ENCODE data around the gene BOC. TPM values are rescaled to one million over a fixed set of nuclear protein-coding genes. Genes with fewer than 3 reads are reported as not detected.

Gene BOC
- total and polyA plus RNA-seq, 2 of the 4 experiments (the other 2 are of a cell fraction): 6.8 to 15.2 TPM

DNA sequence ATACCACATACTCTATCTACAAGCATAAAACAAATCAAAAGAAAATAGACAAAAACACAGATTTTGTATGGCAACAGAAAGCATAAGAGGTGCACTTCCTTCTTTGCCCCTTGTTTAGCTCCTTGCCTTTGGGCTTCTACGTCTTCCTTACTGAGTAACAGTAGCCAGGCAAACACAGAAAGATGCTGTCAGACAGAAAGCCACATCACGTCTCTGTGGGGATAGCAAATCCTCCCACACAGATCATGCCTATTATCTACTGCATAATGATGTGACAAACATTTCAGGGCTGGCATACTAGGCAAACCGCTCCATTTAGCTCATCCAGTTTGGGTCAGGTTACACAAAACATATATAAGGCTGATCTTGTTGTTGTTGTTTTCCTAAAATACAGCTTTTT lies 92.7 kb downstream of the BOC start:
- no peak overlapping the region for H2BK20ac ChIP-seq (ENCODE audit: low read depth, low read length)
- H4K20me1 ChIP-seq (ENCODE audit: insufficient read depth, low read length): no peaks in the 10 kb centered on the region
- no peak overlapping the region for H4K8ac ChIP-seq (ENCODE audit: low read depth in 2 of 2, low read length in 2 of 2)
- no peaks in the 10 kb centered on the region for H3K36me3 ChIP-seq (ENCODE audit: control insufficient read depth, insufficient read depth, low read length)
- no peak overlapping the region for H3K9ac ChIP-seq (ENCODE audit: low read depth, low read length)
- no peak overlapping the region for H3K18ac ChIP-seq (ENCODE audit: low read depth, low read length)
- no peak overlapping the region for H3K23ac ChIP-seq (ENCODE audit: low read depth, low read length)
- dilution Hi-C loops (cut with HindIII; ENCODE audit: low sequenced_read_pairs, unreplicated experiment) (no loop called here), intact Hi-C loops (cut with micrococcal nuclease) (no loop called here), in situ Hi-C loops (cut with MboI; ENCODE audit: low sequenced_read_pairs) (no loop called here)
- H4K5ac ChIP-seq (ENCODE audit: low read depth, low read length): no peak overlapping the region
- H2AK9ac ChIP-seq (replicated peaks; ENCODE audit: low read depth, low read length, poor library complexity): no peak overlapping the region
- no peak for DNase-seq
- 78% methylated on average over 1 of the region's 3 CpGs; no CpG with 5 or more reads in 1 of the 2 experiments for WGBS, 2 experiments (ENCODE audit: extremely low coverage in 2 of 2, insufficient read length in 1 of 2)
- no peak overlapping the region for H2AFZ ChIP-seq (replicated peaks; ENCODE audit: low read length, poor library complexity)
- no peak overlapping the region for H3K4ac ChIP-seq (ENCODE audit: low read depth, low read length)
- no peak for ATAC-seq (ENCODE audit: low read depth)
- H2BK120ac ChIP-seq (ENCODE audit: low read depth, low read length): no peak overlapping the region
- TF ChIP-seq MXI1 (IDR thresholded peaks at IDR 0.05; ENCODE audit: borderline replicate concordance, low read depth, low read length): no peak
- no peak for TF ChIP-seq SMC3 (IDR thresholded peaks at IDR 0.05; ENCODE audit: low read depth, low read length)
- no peak for TF ChIP-seq MAZ (IDR thresholded peaks at IDR 0.05; ENCODE audit: borderline replicate concordance, low read depth, low read length)
- TF ChIP-seq, protein P1, sequence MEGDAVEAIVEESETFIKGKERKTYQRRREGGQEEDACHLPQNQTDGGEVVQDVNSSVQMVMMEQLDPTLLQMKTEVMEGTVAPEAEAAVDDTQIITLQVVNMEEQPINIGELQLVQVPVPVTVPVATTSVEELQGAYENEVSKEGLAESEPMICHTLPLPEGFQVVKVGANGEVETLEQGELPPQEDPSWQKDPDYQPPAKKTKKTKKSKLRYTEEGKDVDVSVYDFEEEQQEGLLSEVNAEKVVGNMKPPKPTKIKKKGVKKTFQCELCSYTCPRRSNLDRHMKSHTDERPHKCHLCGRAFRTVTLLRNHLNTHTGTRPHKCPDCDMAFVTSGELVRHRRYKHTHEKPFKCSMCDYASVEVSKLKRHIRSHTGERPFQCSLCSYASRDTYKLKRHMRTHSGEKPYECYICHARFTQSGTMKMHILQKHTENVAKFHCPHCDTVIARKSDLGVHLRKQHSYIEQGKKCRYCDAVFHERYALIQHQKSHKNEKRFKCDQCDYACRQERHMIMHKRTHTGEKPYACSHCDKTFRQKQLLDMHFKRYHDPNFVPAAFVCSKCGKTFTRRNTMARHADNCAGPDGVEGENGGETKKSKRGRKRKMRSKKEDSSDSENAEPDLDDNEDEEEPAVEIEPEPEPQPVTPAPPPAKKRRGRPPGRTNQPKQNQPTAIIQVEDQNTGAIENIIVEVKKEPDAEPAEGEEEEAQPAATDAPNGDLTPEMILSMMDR (conservative IDR thresholded peaks at IDR 0.05; ENCODE audit: low read depth, low read length): no peak
- no peak for TF ChIP-seq RFX5 (IDR thresholded peaks at IDR 0.05; ENCODE audit: low read depth, low read length)
- no peak for TF ChIP-seq POLR2A (IDR thresholded peaks at IDR 0.05; ENCODE audit: low read depth, low read length)
- no peak for TF ChIP-seq NFE2L2 (IDR thresholded peaks at IDR 0.05; ENCODE audit: low read depth, low read length)
- TF ChIP-seq RAD21 (IDR thresholded peaks at IDR 0.05; ENCODE audit: low read length): no peak
- TF ChIP-seq FOS (IDR thresholded peaks at IDR 0.05; ENCODE audit: low read depth, low read length): no peak
- TF ChIP-seq, protein P2, sequence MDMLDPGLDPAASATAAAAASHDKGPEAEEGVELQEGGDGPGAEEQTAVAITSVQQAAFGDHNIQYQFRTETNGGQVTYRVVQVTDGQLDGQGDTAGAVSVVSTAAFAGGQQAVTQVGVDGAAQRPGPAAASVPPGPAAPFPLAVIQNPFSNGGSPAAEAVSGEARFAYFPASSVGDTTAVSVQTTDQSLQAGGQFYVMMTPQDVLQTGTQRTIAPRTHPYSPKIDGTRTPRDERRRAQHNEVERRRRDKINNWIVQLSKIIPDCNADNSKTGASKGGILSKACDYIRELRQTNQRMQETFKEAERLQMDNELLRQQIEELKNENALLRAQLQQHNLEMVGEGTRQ (IDR thresholded peaks at IDR 0.05; ENCODE audit: low read depth, low read length): no peak
- TF ChIP-seq MAFK (IDR thresholded peaks at IDR 0.05; ENCODE audit: low read depth, low read length): no peak
- TF ChIP-seq CEBPB (IDR thresholded peaks at IDR 0.05; ENCODE audit: low read depth, low read length): no peak
- TF ChIP-seq RCOR1 (IDR thresholded peaks at IDR 0.05; ENCODE audit: insufficient replicate concordance, low read length): no peak
- no peak for TF ChIP-seq BHLHE40 (IDR thresholded peaks at IDR 0.05; ENCODE audit: low read depth, low read length)
- TF ChIP-seq, protein P3, sequence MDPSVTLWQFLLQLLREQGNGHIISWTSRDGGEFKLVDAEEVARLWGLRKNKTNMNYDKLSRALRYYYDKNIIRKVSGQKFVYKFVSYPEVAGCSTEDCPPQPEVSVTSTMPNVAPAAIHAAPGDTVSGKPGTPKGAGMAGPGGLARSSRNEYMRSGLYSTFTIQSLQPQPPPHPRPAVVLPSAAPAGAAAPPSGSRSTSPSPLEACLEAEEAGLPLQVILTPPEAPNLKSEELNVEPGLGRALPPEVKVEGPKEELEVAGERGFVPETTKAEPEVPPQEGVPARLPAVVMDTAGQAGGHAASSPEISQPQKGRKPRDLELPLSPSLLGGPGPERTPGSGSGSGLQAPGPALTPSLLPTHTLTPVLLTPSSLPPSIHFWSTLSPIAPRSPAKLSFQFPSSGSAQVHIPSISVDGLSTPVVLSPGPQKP (IDR thresholded peaks at IDR 0.05; ENCODE audit: borderline replicate concordance, low read depth, low read length): no peak
- TF ChIP-seq CHD1 (IDR thresholded peaks at IDR 0.05; ENCODE audit: low read depth, low read length): no peak
- no peaks in the 10 kb centered on the region for H3K4me1 ChIP-seq (ENCODE audit: control insufficient read depth, insufficient read depth, low read length)
- H2AK5ac ChIP-seq (ENCODE audit: low read depth, low read length): no peak overlapping the region
- no peak overlapping the region for H3K14ac ChIP-seq (replicated peaks; ENCODE audit: low read depth, low read length)
- no peaks in the 10 kb centered on the region for H3K9me3 ChIP-seq (ENCODE audit: control insufficient read depth, insufficient read depth, low read length)
- no peak overlapping the region for H3K4me3 ChIP-seq (ENCODE audit: insufficient read depth, low read depth, low read length)
- no peak overlapping the region for H3K27ac ChIP-seq (ENCODE audit: insufficient read depth, low read length)
- no TSS peak for BruUV-seq (replicated peaks)
- ChIA-PET CTCF (no interaction called here), POLR2A (ENCODE audit: unreplicated experiment) (no interaction called here)
- no peak overlapping the region for H2BK5ac ChIP-seq (ENCODE audit: low read depth, low read length, poor library complexity, severe bottlenecking)
- H3K27me3 ChIP-seq (ENCODE audit: control insufficient read depth, insufficient read depth, low read length): no peaks in the 10 kb centered on the region
- H3K4me2 ChIP-seq (ENCODE audit: low read depth, low read length): no peak overlapping the region
- H3K9me1 ChIP-seq (ENCODE audit: insufficient read depth, low read length): no peaks in the 10 kb centered on the region
- no peaks in the 10 kb centered on the region for H3K79me1 ChIP-seq (ENCODE audit: low read depth in 1 of 2, low read length in 2 of 2)
- H3K56ac ChIP-seq (ENCODE audit: extremely low read depth, insufficient read depth, low read length): no peak overlapping the region
- H2BK15ac ChIP-seq (ENCODE audit: low read depth, low read length): no peak overlapping the region
- no peak overlapping the region for H4K91ac ChIP-seq (ENCODE audit: insufficient read depth, low read depth, low read length)
